ENCODE results near the gene TGFB1. TPM values are rescaled to one million over a fixed set of nuclear protein-coding genes. Genes with fewer than 3 reads are reported as not detected.
A peak's percentile ranks its signal among the peaks of the same experiment; 100 is the strongest.

Gene TGFB1
- polyA plus RNA-seq, 1 donor from 2014 or later = not detected

DNA sequence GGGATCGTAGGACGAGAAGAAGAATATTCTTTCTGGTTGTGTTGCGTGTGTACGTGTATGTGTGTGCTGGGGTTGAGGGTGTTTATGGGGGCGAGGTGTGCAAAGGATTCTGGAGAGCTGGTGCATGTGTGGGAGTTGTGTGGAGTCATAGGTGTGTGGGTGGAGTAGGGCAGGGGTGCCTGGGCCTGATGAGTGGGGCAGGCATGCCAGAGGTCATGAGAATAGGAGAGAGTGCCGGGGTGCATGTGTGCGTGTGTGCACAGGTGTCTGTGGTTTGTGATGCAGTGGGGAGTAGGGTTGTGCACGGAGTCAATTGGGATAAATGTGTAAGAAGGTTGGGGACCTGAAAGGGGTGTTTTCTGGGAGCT lies 23.3 kb upstream of the TGFB1 start:
- H3K9me3 ChIP-seq (ENCODE audit: low read length) = no peaks in the 10 kb centered on the region
- H3K27me3 ChIP-seq (ENCODE audit: insufficient read depth, low read depth, low read length) = no peaks in the 10 kb centered on the region
- no peaks in the 10 kb centered on the region for H4K20me1 ChIP-seq (ENCODE audit: insufficient read depth)
- H3K36me3 ChIP-seq (ENCODE audit: insufficient read depth, low read length) = no peaks in the 10 kb centered on the region
- H3K9ac ChIP-seq (ENCODE audit: low read length) = no peak overlapping the region
- H3K27ac ChIP-seq (ENCODE audit: low read length) = peak overlapping the region; percentile 16
- H2AFZ ChIP-seq (ENCODE audit: low read depth, low read length) = no peak overlapping the region
- no peaks in the 10 kb centered on the region for H3F3A ChIP-seq (ENCODE audit: insufficient read depth, low read length, poor library complexity, severe bottlenecking)
- H3K9me2 ChIP-seq (ENCODE audit: insufficient read depth, low read length) = no peaks in the 10 kb centered on the region
- no peak for TF ChIP-seq POLR2AphosphoS5 (IDR thresholded peaks at IDR 0.05)
- no peak for TF ChIP-seq RAD21 (conservative IDR thresholded peaks at IDR 0.05)
- TF ChIP-seq TAF1 (IDR thresholded peaks at IDR 0.05; ENCODE audit: low read depth) = no peak
- no peak for TF ChIP-seq EZH2 (IDR thresholded peaks at IDR 0.05; ENCODE audit: borderline replicate concordance, insufficient read depth, low read length, poor library complexity, severe bottlenecking)
- TF ChIP-seq, protein P1, sequence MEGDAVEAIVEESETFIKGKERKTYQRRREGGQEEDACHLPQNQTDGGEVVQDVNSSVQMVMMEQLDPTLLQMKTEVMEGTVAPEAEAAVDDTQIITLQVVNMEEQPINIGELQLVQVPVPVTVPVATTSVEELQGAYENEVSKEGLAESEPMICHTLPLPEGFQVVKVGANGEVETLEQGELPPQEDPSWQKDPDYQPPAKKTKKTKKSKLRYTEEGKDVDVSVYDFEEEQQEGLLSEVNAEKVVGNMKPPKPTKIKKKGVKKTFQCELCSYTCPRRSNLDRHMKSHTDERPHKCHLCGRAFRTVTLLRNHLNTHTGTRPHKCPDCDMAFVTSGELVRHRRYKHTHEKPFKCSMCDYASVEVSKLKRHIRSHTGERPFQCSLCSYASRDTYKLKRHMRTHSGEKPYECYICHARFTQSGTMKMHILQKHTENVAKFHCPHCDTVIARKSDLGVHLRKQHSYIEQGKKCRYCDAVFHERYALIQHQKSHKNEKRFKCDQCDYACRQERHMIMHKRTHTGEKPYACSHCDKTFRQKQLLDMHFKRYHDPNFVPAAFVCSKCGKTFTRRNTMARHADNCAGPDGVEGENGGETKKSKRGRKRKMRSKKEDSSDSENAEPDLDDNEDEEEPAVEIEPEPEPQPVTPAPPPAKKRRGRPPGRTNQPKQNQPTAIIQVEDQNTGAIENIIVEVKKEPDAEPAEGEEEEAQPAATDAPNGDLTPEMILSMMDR (IDR thresholded peaks at IDR 0.05; ENCODE audit: poor library complexity, severe bottlenecking) = no peak
- no peak for TF ChIP-seq MXI1 (conservative IDR thresholded peaks at IDR 0.05; ENCODE audit: poor library complexity, severe bottlenecking)
- TF ChIP-seq SMC3 (conservative IDR thresholded peaks at IDR 0.05; ENCODE audit: poor library complexity) = no peak
- no peak for TF ChIP-seq REST (IDR thresholded peaks at IDR 0.05; ENCODE audit: borderline replicate concordance)
- no peak for TF ChIP-seq EP300 (conservative IDR thresholded peaks at IDR 0.05; ENCODE audit: poor library complexity, severe bottlenecking)
- H3K79me2 ChIP-seq (replicated peaks; ENCODE audit: insufficient read depth, low read length) = no peaks in the 10 kb centered on the region
- peak overlapping the region; percentile 67 for H3K4me3 ChIP-seq (ENCODE audit: low read length)
- peak overlapping the region; percentile 30 for H3K4me2 ChIP-seq (ENCODE audit: low read length)

- TF ChIP-seq REST (IDR thresholded peaks at IDR 0.05; ENCODE audit: borderline replicate concordance) = no peak
- TF ChIP-seq RAD21 (conservative IDR thresholded peaks at IDR 0.05) = no peak
- TF ChIP-seq SMC3 (conservative IDR thresholded peaks at IDR 0.05; ENCODE audit: poor library complexity) = no peak
- TF ChIP-seq, protein P1 (IDR thresholded peaks at IDR 0.05; ENCODE audit: poor library complexity, severe bottlenecking) = no peak
- TF ChIP-seq POLR2AphosphoS5 (IDR thresholded peaks at IDR 0.05) = no peak
- TF ChIP-seq MXI1 (conservative IDR thresholded peaks at IDR 0.05; ENCODE audit: poor library complexity, severe bottlenecking) = no peak
- TF ChIP-seq TAF1 (IDR thresholded peaks at IDR 0.05; ENCODE audit: low read depth) = no peak
- no peak for TF ChIP-seq EZH2 (IDR thresholded peaks at IDR 0.05; ENCODE audit: borderline replicate concordance, insufficient read depth, low read length, poor library complexity, severe bottlenecking)
- Histone ChIP-seq H3K36me3 (ENCODE audit: insufficient read depth, low read length) (no peaks in the 10 kb centered on the region), H3K27me3 (ENCODE audit: insufficient read depth, low read depth, low read length) (no peaks in the 10 kb centered on the region), H4K20me1 (ENCODE audit: insufficient read depth) (no peaks in the 10 kb centered on the region), H3K9me3 (ENCODE audit: low read length) (no peaks in the 10 kb centered on the region), H3K9me2 (ENCODE audit: insufficient read depth, low read length) (no peaks in the 10 kb centered on the region), H3K4me2 (ENCODE audit: low read length) (peak within 1 kb of the TSS; percentile 30), H2AFZ (ENCODE audit: low read depth, low read length) (peak within 1 kb of the TSS; percentile 14), H3K4me3 (ENCODE audit: low read length) (peak within 1 kb of the TSS; percentile 67), H3F3A (ENCODE audit: insufficient read depth, low read length, poor library complexity, severe bottlenecking) (no peaks in the 10 kb centered on the region), H3K79me2 (replicated peaks; ENCODE audit: insufficient read depth, low read length) (no peaks in the 10 kb centered on the region), H3K27ac (ENCODE audit: low read length) (peak within 1 kb of the TSS; percentile 16), H3K9ac (ENCODE audit: low read length) (peak within 1 kb of the TSS; percentile 60)
These were observed 22.7 kb upstream of the TGFB1 start, which contains the start of gene TMEM91 for GRCh38 chr19:41376241-41376997. TMEM91 (plus strand) TSS chr19:41376533; CDS start chr19:41378310, 1,777 bp downstream.

Data from neural cell (in vitro differentiated cells).